MCF 10A (cell line): ENCODE results near the gene CNN1. TPM values are rescaled to one million over a fixed set of nuclear protein-coding genes. Genes with fewer than 3 reads are reported as not detected.
A peak's percentile ranks its signal among the peaks of the same experiment; 100 is the strongest.
"Not testable (repeated sequence)": the region's sequence is repeated elsewhere in the genome, so short reads cannot be mapped to it uniquely, and the experiment has no call there.

Experiments used
- BruUV-seq: library from RNA; stranded (reverse); fragments of 400-500 nt; replicated peaks from 2 replicates; lab custom pipeline; 2021; lab: Mats Ljungman, UMichigan
- CTCF ChIA-PET: fragments of 300-600 bp; sonication (Branson Sonifier 250); formaldehyde crosslinking; extraction: SDS; loops from one replicate; lab custom pipeline; 2021; ENCODE audit warnings: antibody characterized with exemption, inconsistent platforms; lab: Yijun Ruan, JAX
- POLR2A ChIA-PET: fragments of 300-600, 350-650 bp; sonication (Branson Sonifier 250); formaldehyde crosslinking; extraction: SDS; loops from one replicate; lab custom pipeline; 2020; ENCODE audit warnings: antibody characterized with exemption, inconsistent platforms; lab: Yijun Ruan, JAX
- DNase-seq: peaks from one replicate; pipeline ENCODE4 v3.0.0-alpha.2; 2018; ENCODE audit not compliant: unreplicated experiment
- H3K27ac Mint-ChIP-seq: one replicate; pipeline ENCODE4 v1.8.0; 2022; ENCODE audit warnings: mild to moderate bottlenecking, low read depth, mixed read lengths; ENCODE audit not compliant: unreplicated experiment
- H3K27me3 Mint-ChIP-seq: one replicate; pipeline ENCODE4 v1.8.0; 2022; ENCODE audit warnings: mixed read lengths; ENCODE audit not compliant: insufficient read depth, unreplicated experiment
- H3K36me3 Mint-ChIP-seq: one replicate; pipeline ENCODE4 v1.8.0; 2022; ENCODE audit warnings: mild to moderate bottlenecking, moderate library complexity, mixed read lengths; ENCODE audit not compliant: insufficient read depth, unreplicated experiment
- H3K4me1 Mint-ChIP-seq: one replicate; pipeline ENCODE4 v1.8.0; 2022; ENCODE audit warnings: mixed read lengths; ENCODE audit not compliant: insufficient read depth, unreplicated experiment
- H3K4me3 Mint-ChIP-seq: one replicate; pipeline ENCODE4 v1.8.0; 2022; ENCODE audit warnings: mild to moderate bottlenecking, moderate library complexity, mixed read lengths; ENCODE audit not compliant: unreplicated experiment
- H3K9me3 Mint-ChIP-seq: one replicate; pipeline ENCODE4 v1.8.0; 2022; ENCODE audit warnings: mixed read lengths; ENCODE audit not compliant: unreplicated experiment
- intact Hi-C: fragments of 100-400 bp; cut with micrococcal nuclease; formaldehyde crosslinking; loops from 2 replicates; pipeline ENCODE4 v1.14.1; 2022
- microRNA-seq: library from miRNA; unstranded; fragments of <30 nt; microRNA quantifications from one replicate; pipeline ENCODE4 v1.2.0, GENCODE V29; 2022
- total RNA-seq: library from RNA; stranded (reverse); gene quantifications from 2 replicates; pipeline ENCODE4 v1.2.3, GENCODE V29; 2022
- TF ChIP-seq, protein P1 (sequence below): fragments of 200-600 bp; IDR thresholded peaks from one replicate; pipeline ENCODE4 v1.8.0; 2022; ENCODE audit warnings: antibody characterized with exemption, mild to moderate bottlenecking; ENCODE audit not compliant: unreplicated experiment

CNN1 gene
- total RNA-seq, 1 experiment from 2014 or later = not detected

- Mint-ChIP-seq H3K27ac (peak overlapping the region; percentile 92), H3K4me3 (peak overlapping the region; percentile 82), H3K4me1 (peaks cover 10% of the 10 kb centered on the region), H3K9me3 (no peaks in the 10 kb centered on the region), H3K36me3 (peaks cover 33% of the 10 kb centered on the region), H3K27me3 (no peaks in the 10 kb centered on the region)
- TF ChIP-seq, protein P1, sequence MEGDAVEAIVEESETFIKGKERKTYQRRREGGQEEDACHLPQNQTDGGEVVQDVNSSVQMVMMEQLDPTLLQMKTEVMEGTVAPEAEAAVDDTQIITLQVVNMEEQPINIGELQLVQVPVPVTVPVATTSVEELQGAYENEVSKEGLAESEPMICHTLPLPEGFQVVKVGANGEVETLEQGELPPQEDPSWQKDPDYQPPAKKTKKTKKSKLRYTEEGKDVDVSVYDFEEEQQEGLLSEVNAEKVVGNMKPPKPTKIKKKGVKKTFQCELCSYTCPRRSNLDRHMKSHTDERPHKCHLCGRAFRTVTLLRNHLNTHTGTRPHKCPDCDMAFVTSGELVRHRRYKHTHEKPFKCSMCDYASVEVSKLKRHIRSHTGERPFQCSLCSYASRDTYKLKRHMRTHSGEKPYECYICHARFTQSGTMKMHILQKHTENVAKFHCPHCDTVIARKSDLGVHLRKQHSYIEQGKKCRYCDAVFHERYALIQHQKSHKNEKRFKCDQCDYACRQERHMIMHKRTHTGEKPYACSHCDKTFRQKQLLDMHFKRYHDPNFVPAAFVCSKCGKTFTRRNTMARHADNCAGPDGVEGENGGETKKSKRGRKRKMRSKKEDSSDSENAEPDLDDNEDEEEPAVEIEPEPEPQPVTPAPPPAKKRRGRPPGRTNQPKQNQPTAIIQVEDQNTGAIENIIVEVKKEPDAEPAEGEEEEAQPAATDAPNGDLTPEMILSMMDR = no peak
- intact Hi-C loops = no loop called here
- ChIA-PET CTCF (interaction anchor here (1.1 kb wide), 1 partner anchor 11 kb away, joined by 3 read pairs; no protein-coding TSS in a partner anchor), POLR2A (interaction anchor here (0.6 to 0.7 kb wide), 2 partner anchors 206 to 637 kb away, joined by 3 to 4 read pairs; no protein-coding TSS in a partner anchor)
- no peak for DNase-seq
- no TSS peak for BruUV-seq
Observed at GRCh38 chr19:11598746-11599145, 60.1 kb downstream of the CNN1 start.

- H3K4me1 Mint-ChIP-seq = peaks cover 10% of the 10 kb centered on the region
- H3K36me3 Mint-ChIP-seq = peaks cover 38% of the 10 kb centered on the region
- POLR2A ChIA-PET = interaction anchor here (0.6 to 0.7 kb wide), 2 partner anchors 205 to 638 kb away, joined by 3 to 4 read pairs; no protein-coding TSS in a partner anchor
- BruUV-seq, H3K27me3 Mint-ChIP-seq, intact Hi-C loops, DNase-seq, H3K27ac Mint-ChIP-seq, H3K4me3 Mint-ChIP-seq, H3K9me3 Mint-ChIP-seq: not testable (repeated sequence)
- CTCF ChIA-PET = interaction anchor here (0.6 to 1.1 kb wide), 2 partner anchors 12 to 42 kb away, joined by 3 read pairs; no protein-coding TSS in a partner anchor
Observed at GRCh38 chr19:11599704-11600103, 61.1 kb downstream of the CNN1 start.

Small RNA genes within 50 kb of the gene (microRNA-seq; reads per million reads assigned to microRNA genes)
- gene MIR7974 = 0.93 reads per million

Other genes starting within 250 kb of the CNN1 start
- not detected in 2 replicates for gene TSPAN16, start 242.7 kb upstream of the CNN1 start, total RNA-seq
- gene RAB3D, start 199.2 kb upstream of the CNN1 start, total RNA-seq = 42.8 and 46.5 TPM in 2 replicates
- gene TMEM205, start 192.6 kb upstream of the CNN1 start, total RNA-seq = 93.1 and 96.6 TPM in 2 replicates
- gene CCDC159, start 192.3 kb upstream of the CNN1 start, total RNA-seq = 17.2 and 18.2 TPM in 2 replicates
- 19.5 and 24.2 TPM in 2 replicates for gene PLPPR2, start 183.4 kb upstream of the CNN1 start, total RNA-seq
- gene SWSAP1, start 164.2 kb upstream of the CNN1 start, total RNA-seq = 1.0 and 1.4 TPM in 2 replicates
- gene EPOR, start 154.5 kb upstream of the CNN1 start, total RNA-seq = 1.7 and 2.7 TPM in 2 replicates
- gene RGL3, start 119.5 kb upstream of the CNN1 start, total RNA-seq = not detected in 2 replicates
- 0.30 TPM in 1 of 2 replicates, not detected in the other for gene ODAD3, start 103.7 kb upstream of the CNN1 start, total RNA-seq
- 224 and 257 TPM in 2 replicates for gene PRKCSH, start 103.2 kb upstream of the CNN1 start, total RNA-seq
- 0.54 TPM in 1 of 2 replicates, not detected in the other for gene ELAVL3, start 57.8 kb upstream of the CNN1 start, total RNA-seq
- gene ZNF653, start 33.0 kb upstream of the CNN1 start, total RNA-seq = 7.7 and 8.7 TPM in 2 replicates
- 19.2 and 26.8 TPM in 2 replicates for gene ECSIT, start 9.7 kb upstream of the CNN1 start, total RNA-seq
- gene ELOF1, start 20.4 kb downstream of the CNN1 start, total RNA-seq = 72.1 and 78.7 TPM in 2 replicates
- not detected in 2 replicates for gene ACP5, start 38.8 kb downstream of the CNN1 start, total RNA-seq
- 8.7 and 10.9 TPM in 2 replicates for gene ZNF627, start 58.6 kb downstream of the CNN1 start, total RNA-seq
- 0.54 and 1.9 TPM in 2 replicates for gene ZNF823, start 200.1 kb downstream of the CNN1 start, total RNA-seq
- 3.4 and 4.2 TPM in 2 replicates for gene ZNF441, start 228.1 kb downstream of the CNN1 start, total RNA-seq